HK-2 (cell line): ENCODE data around the gene SLC25A39.
"Not testable (repeated sequence)": the region's sequence is repeated elsewhere in the genome, so short reads cannot be mapped to it uniquely, and the experiment has no call there.

ENCODE experiments used
- DNase-seq: peaks from one replicate; pipeline ENCODE4 v3.0.0-alpha.2; 2018; ENCODE audit not compliant: unreplicated experiment

Gene SLC25A39

GRCh38 chr17:44324571-44325275 lies at the start of gene SLC25A39:
Gene SLC25A39, minus strand, starts transcription at chr17:44324823. Its CDS starts 1,261 bp downstream, at chr17:44323562.
- peak; percentile 95 for DNase-seq

- DNase-seq, result no peak
Observed at GRCh38 chr17:44372036-44372435, 47.4 kb upstream of the SLC25A39 start.

- not testable (repeated sequence) for DNase-seq
Observed at GRCh38 chr17:44369414-44370023, 44.9 kb upstream of the SLC25A39 start.

GRCh38 chr17:44368391-44369243 lies 44.0 kb upstream of the SLC25A39 start:
- DNase-seq, result not testable (repeated sequence)

- no peak for DNase-seq
Observed at GRCh38 chr17:44367231-44367979, 42.8 kb upstream of the SLC25A39 start.

GRCh38 chr17:44365051-44365450 lies 40.4 kb upstream of the SLC25A39 start:
- DNase-seq, result not testable (repeated sequence)

GRCh38 chr17:44363613-44364159 lies 39.1 kb upstream of the SLC25A39 start, which contains the start of gene FAM171A2:
Gene FAM171A2, minus strand, starts transcription at chr17:44363853. Its CDS starts 139 bp downstream, at chr17:44363714.
- DNase-seq, result peak; percentile 67

- DNase-seq, result peak; percentile 37
Observed at GRCh38 chr17:44362949-44363612, 38.5 kb upstream of the SLC25A39 start.

GRCh38 chr17:44362459-44362948 lies 37.9 kb upstream of the SLC25A39 start:
- DNase-seq, result no peak

- no peak for DNase-seq
Observed at GRCh38 chr17:44361292-44362260, 37.0 kb upstream of the SLC25A39 start.

GRCh38 chr17:44360826-44361225 lies 36.2 kb upstream of the SLC25A39 start:
- no peak for DNase-seq

- DNase-seq, result no peak
Observed at GRCh38 chr17:44360144-44360533, 35.5 kb upstream of the SLC25A39 start.

- DNase-seq, result no peak
Observed at GRCh38 chr17:44359458-44360143, 35.0 kb upstream of the SLC25A39 start.

- no peak for DNase-seq
Observed at GRCh38 chr17:44359006-44359405, 34.4 kb upstream of the SLC25A39 start.

GRCh38 chr17:44358066-44358465 lies 33.4 kb upstream of the SLC25A39 start:
- no peak for DNase-seq

- DNase-seq, result no peak
Observed at GRCh38 chr17:44356241-44356640, 31.6 kb upstream of the SLC25A39 start.

- DNase-seq, result no peak
Observed at GRCh38 chr17:44355642-44356099, 31.0 kb upstream of the SLC25A39 start.
